DOHH2 (cell line): Measurements from ENCODE around the gene PRSS56.

Experiments
- CTCF ChIP-seq: fragments of 200-600 bp; sonication (generic); IDR thresholded peaks from one replicate; pipeline ENCODE4 v1.5.1; 2014; ENCODE audit warnings: antibody characterized with exemption, mild to moderate bottlenecking, low read depth, low read length; ENCODE audit not compliant: poor library complexity, severe bottlenecking
- EZH2phosphoT487 ChIP-seq: fragments of 200-600 bp; sonication (generic); IDR thresholded peaks from 2 replicates; pipeline ENCODE4 v1.6.1; 2017; ENCODE audit warnings: borderline replicate concordance, mild to moderate bottlenecking, antibody characterized with exemption, low read length, moderate library complexity, mixed read lengths

GRCh38 chr2:232511336-232511890, 8.8 kb upstream of the PRSS56 start:
- TF ChIP-seq CTCF: no peak
- no peak for TF ChIP-seq EZH2phosphoT487
